HepG2 (cell line): ENCODE results near the gene TBC1D22A. TPM values are rescaled to one million over a fixed set of nuclear protein-coding genes. Genes with fewer than 3 reads are reported as not detected.

Experiments
- ATAC-seq: fragments of 200-7000 bp; cut with Tn5 transposase; 3 replicates; pipeline ENCODE4 v1.9.1; 2020; ENCODE audit warnings: mild to moderate bottlenecking, moderate library complexity
- BruUV-seq: library from RNA; stranded (reverse); fragments of 400-500 nt; replicated peaks from 2 replicates; lab custom pipeline; 2021; lab: Mats Ljungman, UMichigan
- CTCF ChIA-PET: fragments of 300-600 bp; formaldehyde crosslinking; extraction: SDS; loops from one replicate; lab custom pipeline; 2021; ENCODE audit warnings: low total read pairs, inconsistent platforms, low intra/inter-chr PET ratio; lab: Yijun Ruan, JAX
- POLR2A ChIA-PET: fragments of 350-600 bp; sonication (Branson Sonifier 250); formaldehyde crosslinking; loops from one replicate; lab custom pipeline; 2020; ENCODE audit warnings: antibody characterized with exemption, inconsistent platforms; lab: Yijun Ruan, JAX
- DNase-seq: peaks from one replicate; pipeline ENCODE4 v3.0.0-alpha.2; 2015; ENCODE audit warnings: low spot score
- FAIRE-seq: peaks from 3 replicates; lab custom pipeline; 2011; peaks lifted over from hg19 to GRCh38; lab: Jason Lieb, UNC
- H2AFZ ChIP-seq: one replicate; pipeline ENCODE4 v1.6.1; 2011; ENCODE audit warnings: low read length, inconsistent platforms
- H3K27ac ChIP-seq: fragments of 300-600 bp; 3 replicates; pipeline ENCODE4 v1.8.0; 2011; ENCODE audit warnings: mixed run types, mild to moderate bottlenecking, mixed read lengths, low read length, inconsistent platforms; ENCODE audit not compliant: insufficient read depth; ENCODE audit errors: extremely low read length
- H3K27me3 ChIP-seq, 2 experiments: fragments of 200-600 bp in 1 of 2; 2 replicates in 1 of 2; 3 replicates in 1 of 2; pipeline versions ENCODE4 v1.6.0 to v1.8.0; 2011; ENCODE audit warnings: low read length in 2 of 2, mild to moderate bottlenecking in 2 of 2, moderate library complexity in 2 of 2, inconsistent platforms in 1 of 2; ENCODE audit not compliant: insufficient read depth in 2 of 2, control insufficient read depth in 1 of 2
- H3K36me3 ChIP-seq, 2 experiments: fragments of 200-600 bp in 1 of 2; replicated peaks in 1 of 2; 2 replicates in 1 of 2; 3 replicates in 1 of 2; pipeline versions ENCODE4 v1.5.1 to v1.8.0; 2011; ENCODE audit warnings: low read length in 2 of 2, inconsistent platforms in 1 of 2; ENCODE audit not compliant: insufficient read depth in 2 of 2, control insufficient read depth in 1 of 2
- H3K4me1 ChIP-seq: 2 replicates; pipeline ENCODE4 v1.5.1; 2012; ENCODE audit warnings: low read length, inconsistent platforms; ENCODE audit not compliant: insufficient read depth
- H3K4me2 ChIP-seq: 2 replicates; pipeline ENCODE4 v1.6.0; 2011; ENCODE audit warnings: low read depth, low read length, inconsistent platforms
- H3K4me3 ChIP-seq, 3 experiments: fragments of 200-600 bp in 1 of 3; sonication (generic), shearing (Covaris generic) in 1 of 3; replicated peaks in 1 of 3; 2 replicates each; pipeline ENCODE4 v1.5.1; 2011 to 2016; ENCODE audit warnings: low read length in 3 of 3, inconsistent platforms in 2 of 3, low read depth in 2 of 3, mild to moderate bottlenecking in 2 of 3, control low read depth in 1 of 3, mixed read lengths in 1 of 3; ENCODE audit not compliant: insufficient read depth in 1 of 3
- H3K79me2 ChIP-seq: one replicate; pipeline ENCODE4 v1.6.1; 2011; ENCODE audit warnings: low read length, inconsistent platforms; ENCODE audit not compliant: insufficient read depth
- H3K9ac ChIP-seq: 2 replicates; pipeline ENCODE4 v1.6.0; 2011; ENCODE audit warnings: mild to moderate bottlenecking, low read depth, low read length, inconsistent platforms; ENCODE audit not compliant: insufficient read depth
- H3K9me3 ChIP-seq: 2 replicates; pipeline ENCODE4 v1.5.1; 2012; ENCODE audit warnings: mild to moderate bottlenecking, low read length
- H4K20me1 ChIP-seq: 2 replicates; pipeline ENCODE4 v1.6.0; 2011; ENCODE audit warnings: inconsistent platforms, mild to moderate bottlenecking, low read length, moderate library complexity; ENCODE audit not compliant: insufficient read depth
- EEA1 ChIP-seq: sonication (generic); formaldehyde crosslinking; IDR thresholded peaks from 2 replicates; pipeline ENCODE4 v1.5.1; 2020; ENCODE audit warnings: mild to moderate bottlenecking, missing genetic modification reagents, borderline replicate concordance
- ETV5 ChIP-seq: IDR thresholded peaks from 2 replicates; pipeline ENCODE4 v1.6.1; 2018; ENCODE audit warnings: missing biosample characterization, missing genetic modification reagents, inconsistent platforms, borderline replicate concordance
- THYN1 ChIP-seq: sonication (generic); formaldehyde crosslinking; IDR thresholded peaks from 2 replicates; pipeline ENCODE4 v1.8.1; 2023; ENCODE audit warnings: low read depth, mild to moderate bottlenecking, moderate library complexity, missing genetic modification reagents, borderline replicate concordance
- TRAFD1 ChIP-seq: sonication (generic); formaldehyde crosslinking; IDR thresholded peaks from 2 replicates; pipeline ENCODE4 v1.5.1; 2020; ENCODE audit warnings: missing genetic modification reagents, mild to moderate bottlenecking, borderline replicate concordance
- ZBTB10 ChIP-seq: sonication (generic); formaldehyde crosslinking; IDR thresholded peaks from 2 replicates; pipeline ENCODE4 v1.4.0; 2020; ENCODE audit warnings: missing genetic modification reagents, borderline replicate concordance
- ZFP62 ChIP-seq: sonication (generic); formaldehyde crosslinking; IDR thresholded peaks from 2 replicates; pipeline ENCODE4 v1.4.0; 2020; ENCODE audit warnings: missing genetic modification reagents
- ZNF331 ChIP-seq: sonication (generic); formaldehyde crosslinking; IDR thresholded peaks from 2 replicates; pipeline ENCODE4 v1.4.0; 2020; ENCODE audit warnings: missing genetic modification reagents
- ZNF75D ChIP-seq: sonication (generic); formaldehyde crosslinking; IDR thresholded peaks from 2 replicates; pipeline ENCODE4 v1.8.1; 2023; ENCODE audit warnings: missing genetic modification reagents, mild to moderate bottlenecking, borderline replicate concordance
- ZNF772 ChIP-seq: sonication (generic); formaldehyde crosslinking; IDR thresholded peaks from 2 replicates; pipeline ENCODE4 v1.5.0; 2020; ENCODE audit warnings: mild to moderate bottlenecking, missing genetic modification reagents
- WGBS: methylation state at CpG from one replicate; pipeline ENCODE4 v1.1.6; 2017; ENCODE audit warnings: low lambda C conversion rate; 5-methylcytosine and 5-hydroxymethylcytosine counted together
- in situ Hi-C: cut with HindIII; loops from 2 replicates; pipeline ENCODE4 v1.10.0; 2017; ENCODE audit warnings: low pct_unique_long_range_greater_than_20kb; ENCODE audit not compliant: extremely low pct_ligation_motif_present
- intact Hi-C: fragments of 100-400 bp; cut with micrococcal nuclease; formaldehyde crosslinking; loops from one replicate; pipeline ENCODE4 v1.10.0; 2022; ENCODE audit not compliant: unreplicated experiment
- polyA plus RNA-seq, 8 experiments: library from polyadenylated mRNA; depleted of rRNA in 3 of 8; stranded (reverse) in 7 of 8; unstranded in 1 of 8; fragments of >200 nt; fragmentation: Illumina TruSeq in 4 of 8; extraction: Trizol in 4 of 8; gene quantifications; 2 replicates each; pipeline versions ENCODE4 v1.2.1 to v1.2.3, GENCODE V29; 2011 to 2016; ENCODE audit warnings: low read depth in 4 of 8, missing spikeins in 1 of 8, mixed read lengths in 1 of 8; ENCODE audit not compliant: insufficient read depth in 1 of 8
- total RNA-seq, 5 experiments: library from RNA; depleted of rRNA; stranded (reverse); fragments of >200 nt; fragmentation: Illumina TruSeq; extraction: Trizol; gene quantifications; 2 replicates each; pipeline ENCODE4 v1.2.3, GENCODE V29; 2016; ENCODE audit warnings: low read depth in 1 of 5
- TF ChIP-seq, protein P1 (sequence below): IDR thresholded peaks from 2 replicates; pipeline ENCODE4 v1.6.1; 2016; ENCODE audit warnings: missing genetic modification reagents, missing compliant biosample characterization
- TF ChIP-seq, protein P2 (sequence below): sonication (generic); formaldehyde crosslinking; IDR thresholded peaks from 2 replicates; pipeline ENCODE4; 2020; ENCODE audit warnings: missing genetic modification reagents, mild to moderate bottlenecking, borderline replicate concordance
- TF ChIP-seq, protein P3 (sequence below): sonication (generic); formaldehyde crosslinking; IDR thresholded peaks from 2 replicates; pipeline ENCODE4 v1.5.0; 2020; ENCODE audit warnings: missing genetic modification reagents

TBC1D22A gene
- total and polyA plus RNA-seq, 2 of the 13 experiments (the other 11 are each of a cell fraction or from before 2014, with no cell fraction given), result 17.3 to 18.0 TPM

DNA sequence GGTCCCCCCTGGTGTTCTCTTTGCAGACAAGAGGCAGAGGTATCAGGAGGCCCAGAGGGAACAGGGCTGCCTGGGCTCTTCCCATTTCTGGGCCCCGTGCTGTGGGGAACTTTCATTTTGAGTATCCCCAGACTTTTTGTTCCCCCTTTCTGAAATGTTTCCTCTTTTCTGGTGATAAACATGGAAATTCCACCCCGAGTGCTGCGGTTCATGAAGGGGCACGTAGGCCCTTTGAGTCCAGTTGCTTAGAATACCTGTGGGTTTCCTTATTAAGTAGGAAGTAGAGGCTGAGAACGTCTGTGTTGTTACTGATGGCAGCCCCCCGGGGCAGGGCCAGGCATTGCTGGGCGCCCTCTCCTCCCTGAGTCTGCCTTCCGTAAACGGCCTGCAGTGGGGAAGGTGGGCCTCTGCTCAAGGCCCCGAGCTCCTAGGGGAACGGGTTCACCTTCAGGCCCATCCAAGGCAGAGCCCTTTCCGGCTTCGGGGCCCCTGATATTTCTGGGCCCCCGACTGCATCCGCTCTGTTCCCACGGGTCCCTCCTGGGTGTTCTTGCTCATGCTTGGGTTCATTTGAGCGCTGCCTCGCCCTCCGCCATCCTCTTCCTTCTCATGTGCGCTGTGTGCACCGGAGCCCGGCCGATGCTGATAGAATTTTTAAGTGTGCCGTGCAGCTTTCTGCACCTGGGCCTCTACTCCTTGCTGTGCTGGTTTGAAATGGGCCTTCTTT, 12.0 kb downstream of the TBC1D22A start:
- H3K4me1 ChIP-seq, result peaks cover 46% of the 10 kb centered on the region
- H3K36me3 ChIP-seq, result peaks cover 0 to 2% of the 10 kb centered on the region in 2 experiments; a peak in 1 of 5 replicates
- intact Hi-C loops (loop anchor here (2.0 kb wide), 2 partner anchors 16 to 24 kb away; no protein-coding TSS in a partner anchor), in situ Hi-C loops (no loop called here)
- ATAC-seq (peak; percentile 48), DNase-seq (no peak), FAIRE-seq (no peak)
- POLR2A ChIA-PET, result interaction anchor here (0.9 to 4.8 kb wide), 14 partner anchors 10 to 211 kb away, joined by 3 to 144 read pairs (median 8); partner anchors contain the start of gene TBC1D22A
- peaks cover 17% of the 10 kb centered on the region; the same call in 1 of the 2 replicates for H4K20me1 ChIP-seq
- H3K9me3 ChIP-seq, result no peaks in the 10 kb centered on the region
- BruUV-seq, result TSS peak; percentile 54
- peak overlapping the region; percentile 90 for H3K4me2 ChIP-seq
- H2AFZ ChIP-seq, result no peak overlapping the region
- H3K27me3 ChIP-seq, result no peaks in the 10 kb centered on the region
- peak overlapping the region; percentile 58 to 77 (median 64) for H3K4me3 ChIP-seq
- H3K27ac ChIP-seq, result peak overlapping the region; percentile 82
- H3K79me2 ChIP-seq, result peaks cover 64% of the 10 kb centered on the region
- peak overlapping the region; percentile 79 for H3K9ac ChIP-seq
- CTCF ChIA-PET, result interaction anchor here (0.9 kb wide), 1 partner anchor 25 kb away, joined by 3 read pairs; no protein-coding TSS in a partner anchor
- 8% methylated on average over 16 of the region's 24 CpGs for WGBS
- TF ChIP-seq ETV5 (0 out of 2 replicates have a peak, but pooled peaks have one; percentile 24), ZFP62 (CRISPR knock-in tag) (no peak), ZNF331 (no peak), ZNF75D (CRISPR knock-in tag) (no peak), ZNF772 (CRISPR knock-in tag) (no peak), TRAFD1 (CRISPR knock-in tag) (0 out of 2 replicates have a peak, but pooled peaks have one; percentile 45), ZBTB10 (CRISPR knock-in tag) (0 out of 2 replicates have a peak, but pooled peaks have one; percentile 37), EEA1 (CRISPR knock-in tag) (peak; percentile 30; the same call in 1 of the 2 replicates), THYN1 (CRISPR knock-in tag) (no peak)
- TF ChIP-seq, protein P1, sequence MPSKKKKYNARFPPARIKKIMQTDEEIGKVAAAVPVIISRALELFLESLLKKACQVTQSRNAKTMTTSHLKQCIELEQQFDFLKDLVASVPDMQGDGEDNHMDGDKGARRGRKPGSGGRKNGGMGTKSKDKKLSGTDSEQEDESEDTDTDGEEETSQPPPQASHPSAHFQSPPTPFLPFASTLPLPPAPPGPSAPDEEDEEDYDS (CRISPR knock-in tag), result no peak
- TF ChIP-seq, protein P2, sequence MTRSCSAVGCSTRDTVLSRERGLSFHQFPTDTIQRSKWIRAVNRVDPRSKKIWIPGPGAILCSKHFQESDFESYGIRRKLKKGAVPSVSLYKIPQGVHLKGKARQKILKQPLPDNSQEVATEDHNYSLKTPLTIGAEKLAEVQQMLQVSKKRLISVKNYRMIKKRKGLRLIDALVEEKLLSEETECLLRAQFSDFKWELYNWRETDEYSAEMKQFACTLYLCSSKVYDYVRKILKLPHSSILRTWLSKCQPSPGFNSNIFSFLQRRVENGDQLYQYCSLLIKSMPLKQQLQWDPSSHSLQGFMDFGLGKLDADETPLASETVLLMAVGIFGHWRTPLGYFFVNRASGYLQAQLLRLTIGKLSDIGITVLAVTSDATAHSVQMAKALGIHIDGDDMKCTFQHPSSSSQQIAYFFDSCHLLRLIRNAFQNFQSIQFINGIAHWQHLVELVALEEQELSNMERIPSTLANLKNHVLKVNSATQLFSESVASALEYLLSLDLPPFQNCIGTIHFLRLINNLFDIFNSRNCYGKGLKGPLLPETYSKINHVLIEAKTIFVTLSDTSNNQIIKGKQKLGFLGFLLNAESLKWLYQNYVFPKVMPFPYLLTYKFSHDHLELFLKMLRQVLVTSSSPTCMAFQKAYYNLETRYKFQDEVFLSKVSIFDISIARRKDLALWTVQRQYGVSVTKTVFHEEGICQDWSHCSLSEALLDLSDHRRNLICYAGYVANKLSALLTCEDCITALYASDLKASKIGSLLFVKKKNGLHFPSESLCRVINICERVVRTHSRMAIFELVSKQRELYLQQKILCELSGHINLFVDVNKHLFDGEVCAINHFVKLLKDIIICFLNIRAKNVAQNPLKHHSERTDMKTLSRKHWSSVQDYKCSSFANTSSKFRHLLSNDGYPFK (CRISPR knock-in tag), result 0 out of 2 replicates have a peak, but pooled peaks have one; percentile 11
- TF ChIP-seq, protein P3, sequence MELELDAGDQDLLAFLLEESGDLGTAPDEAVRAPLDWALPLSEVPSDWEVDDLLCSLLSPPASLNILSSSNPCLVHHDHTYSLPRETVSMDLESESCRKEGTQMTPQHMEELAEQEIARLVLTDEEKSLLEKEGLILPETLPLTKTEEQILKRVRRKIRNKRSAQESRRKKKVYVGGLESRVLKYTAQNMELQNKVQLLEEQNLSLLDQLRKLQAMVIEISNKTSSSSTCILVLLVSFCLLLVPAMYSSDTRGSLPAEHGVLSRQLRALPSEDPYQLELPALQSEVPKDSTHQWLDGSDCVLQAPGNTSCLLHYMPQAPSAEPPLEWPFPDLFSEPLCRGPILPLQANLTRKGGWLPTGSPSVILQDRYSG (CRISPR knock-in tag), result no peak
